Hindlimb muscle (tissue), 1 donor: ENCODE data around the gene INPP5A. TPM values are rescaled to one million over a fixed set of nuclear protein-coding genes. Genes with fewer than 3 reads are reported as not detected.
"Not testable (repeated sequence)": the region's sequence is repeated elsewhere in the genome, so short reads cannot be mapped to it uniquely, and the experiment has no call there.

Experiments
- DNase-seq: peaks from one replicate; pipeline ENCODE4 v3.0.0-alpha.2; 2013
- polyA plus RNA-seq: library from polyadenylated mRNA; unstranded; fragments of 120-200 nt; gene quantifications from one replicate; pipeline ENCODE4 v1.2.1, GENCODE V29; 2013; ENCODE audit not compliant: insufficient read length

INPP5A gene
- polyA plus RNA-seq, 1 donor, result 57.4 TPM

GRCh38 chr10:132679640-132680039 is 142.1 kb downstream of the INPP5A start:
- no peak for DNase-seq

- not testable (repeated sequence) for DNase-seq
Observed at GRCh38 chr10:132680741-132681140, 143.2 kb downstream of the INPP5A start.

- DNase-seq, result no peak
Observed at GRCh38 chr10:132681858-132682755, 144.5 kb downstream of the INPP5A start.

GRCh38 chr10:132684164-132684891 is 146.7 kb downstream of the INPP5A start:
- DNase-seq, result no peak

- no peak for DNase-seq
Observed at GRCh38 chr10:132685101-132685891, 147.7 kb downstream of the INPP5A start.

GRCh38 chr10:132685921-132686680 is 148.5 kb downstream of the INPP5A start:
- DNase-seq, result no peak

GRCh38 chr10:132687181-132687892 is 149.8 kb downstream of the INPP5A start:
- DNase-seq, result no peak

GRCh38 chr10:132687893-132688579 is 150.4 kb downstream of the INPP5A start:
- no peak for DNase-seq

GRCh38 chr10:132688580-132689420 is 151.2 kb downstream of the INPP5A start:
- DNase-seq, result no peak

GRCh38 chr10:132689721-132690360 is 152.3 kb downstream of the INPP5A start:
- DNase-seq, result no peak

- no peak for DNase-seq
Observed at GRCh38 chr10:132690401-132690800, 152.8 kb downstream of the INPP5A start.

GRCh38 chr10:132690821-132691610 is 153.4 kb downstream of the INPP5A start:
- DNase-seq, result no peak

GRCh38 chr10:132691711-132692153 is 154.1 kb downstream of the INPP5A start:
- DNase-seq, result no peak

- DNase-seq, result no peak
Observed at GRCh38 chr10:132692311-132692710, 154.7 kb downstream of the INPP5A start.

- no peak for DNase-seq
Observed at GRCh38 chr10:132693676-132694075, 156.1 kb downstream of the INPP5A start.

GRCh38 chr10:132696204-132696603 is 158.6 kb downstream of the INPP5A start:
- DNase-seq, result no peak

GRCh38 chr10:132696728-132697577 is 159.4 kb downstream of the INPP5A start:
- no peak for DNase-seq
